NCI-H1694 (cell line): Measurements from ENCODE around the gene CD7.

Source experiments
- DNase-seq: peaks from one replicate; lab custom pipeline; 2025; lab: John Stamatoyannopoulos, UW

The CD7 gene

GRCh38 chr17:82277851-82278250 lies 39.6 kb downstream of the CD7 start:
- DNase-seq = no peak

GRCh38 chr17:82276938-82277337 lies 40.5 kb downstream of the CD7 start:
- no peak for DNase-seq

- DNase-seq = no peak
These were observed 42.1 kb downstream of the CD7 start for GRCh38 chr17:82275326-82275725.

- DNase-seq = no peak
These were observed 43.0 kb downstream of the CD7 start for GRCh38 chr17:82274134-82275020.

GRCh38 chr17:82273327-82274133 lies 43.9 kb downstream of the CD7 start, which contains the start of gene CSNK1D:
Gene CSNK1D, minus strand, starts transcription at chr17:82273700. Its CDS starts 319 bp downstream, at chr17:82273381.
- DNase-seq = peak; percentile 84

- no peak for DNase-seq
These were observed 44.7 kb downstream of the CD7 start for GRCh38 chr17:82272495-82273326.

GRCh38 chr17:82271401-82271800 lies 46.0 kb downstream of the CD7 start:
- DNase-seq = no peak

GRCh38 chr17:82270651-82271050 lies 46.8 kb downstream of the CD7 start:
- DNase-seq = no peak

- DNase-seq = no peak
These were observed 47.4 kb downstream of the CD7 start for GRCh38 chr17:82269882-82270500.

GRCh38 chr17:82269138-82269881 lies 48.1 kb downstream of the CD7 start:
- no peak for DNase-seq

GRCh38 chr17:82267575-82268379 lies 49.6 kb downstream of the CD7 start:
- no peak for DNase-seq

GRCh38 chr17:82266142-82266541 lies 51.3 kb downstream of the CD7 start:
- DNase-seq = no peak
